Activated naive CD8-positive, alpha-beta T cell treated with anti-CD3 and anti-CD28 coated beads for 36 hours (primary cell): ENCODE results near the gene MYH4. TPM values are rescaled to one million over a fixed set of nuclear protein-coding genes. Genes with fewer than 3 reads are reported as not detected.

Experiments
- DNase-seq: peaks from one replicate; pipeline ENCODE4 v3.0.0; 2021
- H3K27ac Mint-ChIP-seq: one replicate; pipeline ENCODE4 v1.8.0; 2022; ENCODE audit warnings: mild to moderate bottlenecking, moderate library complexity, mixed read lengths
- H3K27me3 Mint-ChIP-seq: one replicate; pipeline ENCODE4 v1.8.0; 2022; ENCODE audit warnings: mild to moderate bottlenecking, mixed read lengths
- H3K36me3 Mint-ChIP-seq: one replicate; pipeline ENCODE4 v1.8.0; 2021; ENCODE audit warnings: mild to moderate bottlenecking, mixed read lengths
- H3K4me1 Mint-ChIP-seq: one replicate; pipeline ENCODE4 v1.8.0; 2021; ENCODE audit warnings: mixed read lengths
- H3K4me3 Mint-ChIP-seq: one replicate; pipeline ENCODE4 v1.8.0; 2022; ENCODE audit warnings: mild to moderate bottlenecking, moderate library complexity, mixed read lengths
- H3K9me3 Mint-ChIP-seq: one replicate; pipeline ENCODE4 v1.8.0; 2022; ENCODE audit warnings: mixed read lengths
- total RNA-seq, 2 experiments: library from RNA; stranded (reverse); gene quantifications; one replicate each; pipeline ENCODE4 v1.2.3, GENCODE V29; 2021

Gene MYH4
- total RNA-seq, 2 experiments from 2014 or later: not detected

DNA sequence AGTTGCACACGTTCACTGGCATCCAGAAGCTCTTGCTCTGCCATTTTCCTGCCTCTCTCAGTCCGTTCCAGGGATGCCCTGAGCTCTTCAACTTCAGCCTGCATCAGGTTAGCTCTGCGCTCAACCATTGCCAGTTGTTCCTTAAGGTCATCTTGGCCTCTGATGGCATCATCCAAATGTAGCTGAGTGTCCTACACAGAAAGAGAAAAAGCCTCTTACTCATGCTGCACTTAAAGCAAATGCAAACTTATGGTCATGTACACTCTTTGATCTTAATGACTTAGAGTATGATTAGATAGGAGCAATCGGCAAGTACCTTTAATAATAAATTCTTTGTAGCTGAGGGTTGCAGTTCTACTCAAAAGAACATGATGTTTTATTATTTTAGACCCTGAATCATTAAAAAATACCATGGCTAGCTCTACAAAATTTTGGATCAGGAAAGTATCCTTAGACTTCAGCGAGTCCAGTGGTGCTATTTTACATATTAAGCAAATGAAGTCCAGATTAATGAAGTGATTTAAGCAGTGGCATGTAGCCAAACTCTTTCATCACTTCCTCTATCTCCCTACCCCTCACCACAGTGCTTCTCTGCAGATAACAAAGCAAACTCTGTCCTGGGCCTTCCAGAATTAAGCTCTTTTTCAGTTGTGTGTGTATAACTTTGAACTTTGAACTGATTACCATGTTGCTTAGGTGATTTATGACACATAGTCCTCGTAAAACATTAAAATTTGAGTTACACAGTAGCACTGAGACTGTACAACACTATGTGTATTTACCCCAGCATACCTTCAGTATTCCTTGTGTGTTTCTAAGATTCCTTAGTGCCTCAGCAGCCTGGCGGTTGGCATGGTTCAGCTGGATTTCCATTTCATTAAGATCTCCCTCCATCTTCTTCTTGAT is 22.1 kb downstream of the MYH4 start:
- Mint-ChIP-seq H3K27me3 (peaks cover 11% of the 10 kb centered on the region), H3K27ac (no peak overlapping the region), H3K9me3 (peaks cover 1% of the 10 kb centered on the region), H3K4me3 (no peak overlapping the region), H3K36me3 (no peaks in the 10 kb centered on the region), H3K4me1 (no peaks in the 10 kb centered on the region)
- no peak for DNase-seq

GRCh38 chr17:10439816-10440215 is 29.5 kb downstream of the MYH4 start:
- DNase-seq: no peak
- Mint-ChIP-seq H3K9me3 (peaks cover 4% of the 10 kb centered on the region), H3K4me3 (no peak overlapping the region), H3K27me3 (peaks cover 43% of the 10 kb centered on the region), H3K36me3 (no peaks in the 10 kb centered on the region), H3K27ac (no peak overlapping the region), H3K4me1 (no peaks in the 10 kb centered on the region)

GRCh38 chr17:10435096-10435495 is 34.3 kb downstream of the MYH4 start:
- no peak overlapping the region for H3K27ac Mint-ChIP-seq
- H3K9me3 Mint-ChIP-seq: peaks cover 10% of the 10 kb centered on the region
- H3K4me1 Mint-ChIP-seq: no peaks in the 10 kb centered on the region
- DNase-seq: no peak
- no peaks in the 10 kb centered on the region for H3K36me3 Mint-ChIP-seq
- no peak overlapping the region for H3K4me3 Mint-ChIP-seq
- H3K27me3 Mint-ChIP-seq: peaks cover 51% of the 10 kb centered on the region

- Mint-ChIP-seq H3K9me3 (peaks cover 6% of the 10 kb centered on the region), H3K27me3 (peaks cover 38% of the 10 kb centered on the region), H3K27ac (no peak overlapping the region), H3K36me3 (no peaks in the 10 kb centered on the region), H3K4me1 (no peaks in the 10 kb centered on the region), H3K4me3 (no peak overlapping the region)
- DNase-seq: no peak
Measured at GRCh38 chr17:10429421-10430045, 39.8 kb downstream of the MYH4 start.

- Mint-ChIP-seq H3K4me3 (no peak overlapping the region), H3K9me3 (peaks cover 6% of the 10 kb centered on the region), H3K27ac (no peak overlapping the region), H3K36me3 (no peaks in the 10 kb centered on the region), H3K4me1 (no peaks in the 10 kb centered on the region), H3K27me3 (peaks cover 36% of the 10 kb centered on the region)
- DNase-seq: no peak
Measured at GRCh38 chr17:10428781-10429180, 40.6 kb downstream of the MYH4 start.

DNA sequence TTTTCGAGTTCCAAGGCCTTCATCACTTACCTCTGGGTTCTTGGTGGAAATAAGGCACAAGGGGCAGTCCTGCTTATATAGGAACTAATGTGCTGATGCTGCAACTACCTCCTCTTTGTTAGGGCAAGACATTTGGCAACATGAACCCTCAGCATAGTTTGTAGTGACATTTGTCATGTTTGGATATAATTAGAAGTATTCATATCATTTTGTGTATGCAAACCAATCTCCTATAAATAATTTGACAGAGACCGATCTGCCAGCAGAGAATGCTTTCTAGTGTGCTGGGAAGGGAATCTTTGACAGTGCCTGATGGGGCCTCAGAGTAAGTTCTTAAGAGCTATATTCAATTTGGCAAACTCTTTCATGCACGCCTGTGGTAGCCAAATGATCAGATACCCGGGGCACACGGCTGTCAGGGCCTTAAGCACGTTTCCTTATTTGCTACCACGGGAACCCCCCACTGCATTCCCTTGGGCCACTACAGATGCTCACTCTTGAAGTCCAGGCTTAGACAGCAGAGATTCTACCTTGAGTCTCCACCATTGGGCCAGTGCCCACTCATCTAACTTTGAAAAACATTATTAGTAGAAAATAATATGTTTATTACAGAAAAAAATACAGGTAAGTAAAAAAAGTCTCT is 47.3 kb downstream of the MYH4 start, which contains the start of gene MYH8:
TSS of gene MYH8 (minus strand) at position 51 of the 643 bp plus-strand sequence. CDS start 1,723 bp downstream, outside the sequence.
- H3K4me3 Mint-ChIP-seq: no peak within 1 kb of the TSS
- H3K4me1 Mint-ChIP-seq: no peaks in the 10 kb centered on the region
- H3K27ac Mint-ChIP-seq: no peak within 1 kb of the TSS
- H3K27me3 Mint-ChIP-seq: peaks cover 24% of the 10 kb centered on the region
- no peaks in the 10 kb centered on the region for H3K9me3 Mint-ChIP-seq
- DNase-seq: no peak
- H3K36me3 Mint-ChIP-seq: no peaks in the 10 kb centered on the region

DNA sequence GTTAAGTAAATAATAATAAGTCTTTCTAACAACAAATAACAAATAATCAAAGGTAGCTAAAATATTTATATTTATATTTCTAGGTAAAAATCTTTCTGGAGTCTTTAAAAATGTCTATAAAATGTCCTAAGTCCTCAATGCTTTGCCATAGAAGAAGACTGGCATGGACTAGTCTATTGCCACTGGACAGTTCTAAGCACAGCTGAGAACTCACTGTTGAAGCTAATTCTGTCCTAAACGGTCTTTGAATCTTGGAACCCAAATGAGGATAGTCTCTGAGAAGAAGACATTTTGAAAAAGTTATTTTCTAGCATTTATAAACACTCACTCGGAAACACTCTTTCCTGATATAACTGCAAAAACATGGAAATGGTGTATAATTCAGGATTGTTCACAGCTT is 48.1 kb downstream of the MYH4 start:
- no peak overlapping the region for H3K27ac Mint-ChIP-seq
- DNase-seq: no peak
- H3K4me1 Mint-ChIP-seq: no peaks in the 10 kb centered on the region
- no peak overlapping the region for H3K4me3 Mint-ChIP-seq
- H3K27me3 Mint-ChIP-seq: peaks cover 17% of the 10 kb centered on the region
- H3K36me3 Mint-ChIP-seq: no peaks in the 10 kb centered on the region
- H3K9me3 Mint-ChIP-seq: no peaks in the 10 kb centered on the region

- no peak for DNase-seq
- Mint-ChIP-seq H3K27ac (no peak overlapping the region), H3K27me3 (peaks cover 21% of the 10 kb centered on the region), H3K4me1 (no peaks in the 10 kb centered on the region), H3K9me3 (no peaks in the 10 kb centered on the region), H3K4me3 (no peak overlapping the region), H3K36me3 (no peaks in the 10 kb centered on the region)
Measured at GRCh38 chr17:10420811-10421210, 48.5 kb downstream of the MYH4 start.

- Mint-ChIP-seq H3K4me1 (no peaks in the 10 kb centered on the region), H3K4me3 (no peak overlapping the region), H3K9me3 (no peaks in the 10 kb centered on the region), H3K27ac (no peak overlapping the region), H3K27me3 (peaks cover 13% of the 10 kb centered on the region), H3K36me3 (no peaks in the 10 kb centered on the region)
- DNase-seq: no peak
Measured at GRCh38 chr17:10417431-10417830, 51.9 kb downstream of the MYH4 start.

DNA sequence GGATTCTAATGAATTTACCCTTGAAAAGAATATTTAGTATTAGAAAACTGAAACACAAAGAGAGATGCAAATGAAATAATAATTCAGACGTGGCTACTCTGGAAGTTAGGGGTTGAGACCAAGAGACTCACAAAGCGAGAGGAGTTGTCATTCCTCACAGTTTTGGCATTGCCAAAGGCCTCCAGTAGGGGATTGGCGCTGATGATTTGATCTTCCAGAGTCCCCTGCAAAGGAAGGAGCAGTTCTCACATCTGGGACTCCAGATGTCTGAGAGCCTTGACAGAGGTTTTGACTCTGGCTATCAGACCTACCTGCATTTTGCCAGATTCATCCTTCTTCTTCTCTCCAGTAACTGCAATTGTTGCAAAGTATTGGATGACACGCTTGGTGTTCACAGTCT is 54.2 kb downstream of the MYH4 start:
- Mint-ChIP-seq H3K36me3 (no peaks in the 10 kb centered on the region), H3K27me3 (peaks cover 8% of the 10 kb centered on the region), H3K4me3 (no peak overlapping the region), H3K27ac (no peak overlapping the region), H3K9me3 (no peaks in the 10 kb centered on the region), H3K4me1 (no peaks in the 10 kb centered on the region)
- no peak for DNase-seq

GRCh38 chr17:10403589-10403988 is 65.8 kb downstream of the MYH4 start:
- H3K4me3 Mint-ChIP-seq: no peak overlapping the region
- H3K27ac Mint-ChIP-seq: no peak overlapping the region
- peaks cover 11% of the 10 kb centered on the region for H3K27me3 Mint-ChIP-seq
- no peak for DNase-seq
- H3K4me1 Mint-ChIP-seq: no peaks in the 10 kb centered on the region
- no peaks in the 10 kb centered on the region for H3K36me3 Mint-ChIP-seq
- no peaks in the 10 kb centered on the region for H3K9me3 Mint-ChIP-seq

- H3K36me3 Mint-ChIP-seq: no peaks in the 10 kb centered on the region
Measured at GRCh38 chr17:10398352-10398751, 71.0 kb downstream of the MYH4 start.

GRCh38 chr17:10396524-10397163 is 72.7 kb downstream of the MYH4 start:
- Mint-ChIP-seq H3K27me3 (peaks cover 24% of the 10 kb centered on the region), H3K36me3 (no peaks in the 10 kb centered on the region), H3K4me1 (no peaks in the 10 kb centered on the region), H3K9me3 (no peaks in the 10 kb centered on the region), H3K4me3 (no peak overlapping the region), H3K27ac (no peak overlapping the region)
- DNase-seq: no peak

More at GRCh38 chr17:10398352-10398751, 71.0 kb downstream of the MYH4 start:
- Mint-ChIP-seq H3K9me3 (no peaks in the 10 kb centered on the region), H3K27me3 (peaks cover 14% of the 10 kb centered on the region), H3K4me3 (no peak overlapping the region), H3K27ac (no peak overlapping the region), H3K4me1 (no peaks in the 10 kb centered on the region)
- no peak for DNase-seq

- Mint-ChIP-seq H3K9me3 (no peaks in the 10 kb centered on the region), H3K27me3 (peaks cover 29% of the 10 kb centered on the region), H3K27ac (no peak overlapping the region), H3K36me3 (no peaks in the 10 kb centered on the region), H3K4me1 (no peaks in the 10 kb centered on the region), H3K4me3 (no peak overlapping the region)
- DNase-seq: no peak
Measured at GRCh38 chr17:10394201-10394887, 75.0 kb downstream of the MYH4 start.
